Breast epithelium (tissue), 3 donors: ENCODE data around the gene SPACDR.

Experiments used
- CTCF ChIP-seq, 3 donors: fragments of 450-650 bp; IDR thresholded peaks; one replicate each; pipeline ENCODE4 v1.5.1; 2016 to 2017; ENCODE audit warnings: antibody characterized with exemption in 3 of 3, mild to moderate bottlenecking in 3 of 3, moderate library complexity in 3 of 3
- POLR2A ChIP-seq: fragments of 450-650 bp; IDR thresholded peaks from one replicate; pipeline ENCODE4 v1.6.1; 2016; ENCODE audit warnings: antibody characterized with exemption, mild to moderate bottlenecking, moderate library complexity

GRCh38 chr7:100433276-100433591 is 30.8 kb downstream of the SPACDR start:
- no peak for TF ChIP-seq POLR2A
- TF ChIP-seq CTCF (IDR thresholded peaks at IDR 0.05), result no peak
